SK-MEL-5 (cell line): ENCODE data around the gene TEKT5. TPM values are rescaled to one million over a fixed set of nuclear protein-coding genes. Genes with fewer than 3 reads are reported as not detected.
"Not testable (repeated sequence)": the region's sequence is repeated elsewhere in the genome, so short reads cannot be mapped to it uniquely, and the experiment has no call there.

Experiments
- DNase-seq: peaks from one replicate; pipeline ENCODE4 v3.0.0-alpha.2; 2016; ENCODE audit warnings: low read depth, low spot score
- in situ Hi-C: cut with HindIII; loops from 2 replicates; pipeline ENCODE4 v1.10.0; 2016; ENCODE audit warnings: low sequenced_read_pairs, high pct_unique_total_duplicates, low pct_unique_long_range_greater_than_20kb
- polyA plus RNA-seq, 2 experiments: library from polyadenylated mRNA; depleted of rRNA; stranded (reverse); fragments of >200 nt; gene quantifications; 2 replicates each; pipeline ENCODE4 v1.2.3, GENCODE V29; 2015
- total RNA-seq: library from RNA; depleted of rRNA; stranded (reverse); fragments of >200 nt; shearing (Covaris generic); gene quantifications from 2 replicates; pipeline ENCODE4 v1.2.3, GENCODE V29; 2014; rRNA removed

TEKT5 gene
- 1.4 TPM in 1 of 2 replicates, not detected in the other for total RNA-seq
- polyA plus RNA-seq (2015; cell fraction: cytosol; rRNA removed): not detected in 2 replicates
- not detected in 2 replicates for polyA plus RNA-seq (2015; cell fraction: nucleus; rRNA removed)

GRCh38 chr16:10694830-10695229 is at the start of gene TEKT5:
Gene TEKT5, minus strand, starts transcription at chr16:10694930. Its CDS starts 57 bp downstream, at chr16:10694873.
- no peak for DNase-seq
- in situ Hi-C loops: no loop called here

GRCh38 chr16:10743610-10744369 is 49.1 kb upstream of the TEKT5 start, which contains the start of gene NUBP1:
Gene NUBP1, plus strand, starts transcription at chr16:10743842. Its CDS starts 22 bp downstream, at chr16:10743864.
- in situ Hi-C loops: loop anchor here (10.0 to 25.0 kb wide), 2 partner anchors 156 to 201 kb away; partner anchors contain the start of genes CLEC16A, DEXI and EMP2
- peak; percentile 97 for DNase-seq

DNA sequence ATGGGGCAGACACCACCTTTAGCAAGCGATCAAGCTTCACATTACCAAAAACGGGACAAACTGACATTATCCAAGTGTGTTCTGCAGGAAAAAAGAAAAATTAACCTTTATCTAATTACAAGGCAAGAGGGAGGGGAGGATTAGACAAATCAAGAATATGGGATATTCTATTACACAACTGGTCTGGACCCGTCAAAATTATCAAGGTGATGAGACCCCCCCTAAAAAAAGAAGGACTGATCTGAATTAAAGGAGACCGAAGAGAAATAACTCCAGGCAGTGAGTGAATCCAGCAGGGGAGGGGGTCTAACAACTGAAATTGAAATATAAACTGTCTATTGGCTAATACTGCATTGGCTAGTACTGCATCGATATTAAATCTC is 48.5 kb upstream of the TEKT5 start:
- in situ Hi-C loops: loop anchor here (10.0 to 25.0 kb wide), 2 partner anchors 156 to 202 kb away; partner anchors contain the start of genes CLEC16A, DEXI and EMP2
- no peak for DNase-seq

- no peak for DNase-seq
- in situ Hi-C loops: loop anchor here (10.0 to 25.0 kb wide), 2 partner anchors 155 to 203 kb away; partner anchors contain the start of genes CLEC16A, DEXI and EMP2
These were observed 47.1 kb upstream of the TEKT5 start for GRCh38 chr16:10741844-10742243.

- not testable (repeated sequence) for DNase-seq
- in situ Hi-C loops: loop anchor here (10.0 to 25.0 kb wide), 2 partner anchors 154 to 204 kb away; partner anchors contain the start of genes CLEC16A, DEXI and EMP2
These were observed 46.5 kb upstream of the TEKT5 start for GRCh38 chr16:10741249-10741648.

DNA sequence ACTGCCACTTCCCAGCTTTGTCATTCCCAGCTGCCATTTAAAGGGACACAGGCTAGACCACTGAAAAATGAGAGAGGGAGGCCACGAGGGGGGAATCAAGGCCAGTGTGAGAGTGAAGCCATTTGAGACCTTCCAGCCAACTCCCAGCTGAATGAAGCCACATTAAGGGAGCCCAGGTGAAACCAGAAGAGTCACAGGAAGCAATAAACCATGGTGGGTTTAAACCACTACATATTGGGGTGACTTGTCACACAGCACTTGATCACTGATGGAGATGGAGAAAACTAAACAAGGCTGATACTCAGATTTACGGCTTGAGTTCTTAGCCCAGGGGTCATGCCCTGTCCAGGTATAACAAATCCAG is 46.1 kb upstream of the TEKT5 start:
- DNase-seq: no peak
- in situ Hi-C loops: loop anchor here (10.0 to 25.0 kb wide), 2 partner anchors 154 to 204 kb away; partner anchors contain the start of genes CLEC16A, DEXI and EMP2

DNA sequence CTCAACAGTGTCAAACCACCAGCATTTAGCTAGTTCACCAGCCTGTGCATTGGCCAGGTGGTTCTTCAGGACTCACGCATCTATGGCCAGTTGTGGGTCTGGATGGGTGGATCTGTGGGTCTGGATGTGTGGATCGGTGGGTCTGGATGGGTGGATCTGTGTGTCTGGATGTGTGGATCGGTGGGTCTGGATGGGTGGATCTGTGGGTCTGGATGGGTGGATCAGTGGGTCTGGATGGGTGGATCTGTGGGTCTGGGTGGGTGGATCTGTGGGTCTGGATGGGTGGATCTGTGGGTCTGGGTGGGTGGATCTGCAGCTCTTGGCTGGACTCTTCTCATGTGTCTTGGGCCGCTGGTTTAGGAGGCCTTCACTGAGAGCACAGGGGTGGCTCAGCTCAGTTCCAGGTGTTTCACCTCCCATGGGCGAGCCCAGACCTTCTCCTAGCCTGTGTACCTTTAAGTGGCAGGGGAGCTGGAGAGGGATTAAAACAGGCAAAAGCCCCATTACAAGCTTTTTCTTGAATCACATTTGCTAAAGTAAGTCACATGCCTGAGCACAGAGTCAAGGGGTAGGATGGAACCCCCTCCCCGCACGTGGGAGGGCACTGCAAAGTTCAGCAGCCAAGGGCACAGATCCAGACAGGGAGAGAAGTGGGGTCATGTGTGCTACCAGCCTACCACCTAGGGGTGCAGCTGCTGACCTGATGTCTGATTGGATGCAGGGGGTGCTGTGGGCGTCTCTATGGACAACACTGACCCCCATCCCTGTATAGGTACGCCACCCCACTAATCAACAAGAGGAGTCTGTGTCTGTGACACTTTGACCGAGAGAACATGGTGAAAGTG is 45.5 kb upstream of the TEKT5 start:
- no peak for DNase-seq
- in situ Hi-C loops: loop anchor here (10.0 to 25.0 kb wide), 2 partner anchors 153 to 205 kb away; partner anchors contain the start of genes CLEC16A, DEXI and EMP2

DNA sequence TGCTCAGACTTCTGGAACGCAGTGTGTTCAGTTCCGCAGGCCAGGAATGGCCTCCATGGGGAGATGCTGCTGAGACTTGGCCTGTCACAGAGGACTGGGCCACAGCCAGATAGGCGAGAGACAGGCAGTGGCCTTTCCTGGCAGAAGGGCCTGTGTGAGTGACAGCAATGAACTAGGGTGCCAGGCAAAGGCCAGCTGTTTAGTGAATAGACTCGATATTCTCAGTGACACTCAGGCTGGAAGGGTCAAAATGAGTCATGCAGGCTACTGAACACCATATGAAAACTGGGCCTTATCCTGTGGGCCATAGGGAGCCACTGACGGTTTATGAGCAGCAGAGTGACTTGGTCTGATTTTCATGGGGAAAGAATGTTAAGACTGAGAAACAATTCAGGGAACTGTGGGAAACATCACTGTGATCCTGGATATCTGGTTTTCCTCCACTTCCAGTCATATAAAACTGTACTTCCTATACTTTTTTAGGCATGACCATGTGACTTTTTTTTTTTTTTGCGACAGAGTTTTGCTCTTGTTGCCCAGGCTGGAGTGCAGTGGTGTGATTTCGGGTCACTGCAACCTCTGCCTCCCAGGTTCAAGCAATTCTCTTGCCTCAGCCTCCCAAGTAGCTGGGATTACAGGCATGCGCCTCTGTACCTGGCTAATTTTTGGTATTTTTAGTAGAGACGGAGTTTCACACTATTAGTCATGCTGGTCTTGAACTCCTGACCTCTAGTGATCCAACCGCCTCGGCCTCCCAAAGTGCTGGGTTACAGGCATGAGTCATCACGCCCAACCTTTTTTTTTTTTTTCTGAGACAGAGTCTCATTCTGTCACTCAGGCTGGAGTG is 43.7 kb upstream of the TEKT5 start:
- in situ Hi-C loops: loop anchor here (25.0 kb wide), 1 partner anchor 151 kb away; the partner anchor contains the start of gene EMP2

DNA sequence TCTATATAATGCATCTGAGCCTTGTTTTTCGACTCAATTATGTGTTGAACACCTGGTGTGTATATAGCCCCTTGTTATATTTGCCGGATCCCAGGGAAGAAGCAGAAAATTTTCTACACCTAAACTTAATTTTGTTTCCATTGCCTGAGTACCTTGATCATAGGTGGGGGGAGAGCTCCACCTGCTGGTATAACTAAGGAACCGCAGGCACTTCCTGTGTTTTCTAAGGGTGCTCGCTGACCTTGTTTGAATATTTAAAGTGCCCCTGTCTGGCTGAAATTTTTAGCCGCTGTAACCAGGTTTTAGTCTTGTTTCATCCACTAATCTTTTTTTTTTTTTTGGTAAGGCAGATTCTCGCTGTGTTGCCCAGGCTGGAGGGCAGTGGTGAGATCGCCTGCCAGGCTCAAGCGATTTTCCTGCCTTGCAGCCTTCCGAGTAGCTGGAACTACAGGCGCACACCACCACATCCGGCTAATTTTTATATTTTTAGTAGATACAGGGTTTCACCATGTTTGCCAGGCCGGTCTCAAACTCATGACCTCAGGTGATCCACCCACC is 42.4 kb upstream of the TEKT5 start:
- in situ Hi-C loops: loop anchor here (25.0 kb wide), 1 partner anchor 150 kb away; the partner anchor contains the start of gene EMP2
- DNase-seq: peak; percentile 79

More for the DNA sequence above, 43.7 kb upstream of the TEKT5 start:
- DNase-seq: peak; percentile 34

DNA sequence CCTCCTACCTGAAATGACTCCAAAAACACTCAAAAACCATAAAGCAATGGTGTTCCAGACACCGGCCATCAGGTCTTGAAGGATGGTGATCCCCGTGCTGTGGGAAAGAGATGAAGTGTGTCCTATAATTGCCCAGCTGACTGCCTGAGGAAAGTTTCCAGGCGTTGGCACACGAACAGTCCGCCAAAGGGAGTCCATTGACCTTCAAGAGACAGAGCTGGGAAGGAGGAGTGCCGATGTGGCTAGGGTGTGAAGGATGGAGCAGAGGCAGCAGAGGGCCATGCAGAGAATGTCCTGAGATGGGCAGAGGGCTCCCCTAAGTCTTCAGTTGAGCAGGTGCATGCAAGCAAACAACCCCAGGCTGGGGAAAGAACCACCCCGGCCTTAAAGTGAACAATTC is 37.1 kb upstream of the TEKT5 start:
- in situ Hi-C loops: loop anchor here (25.0 kb wide), 1 partner anchor 144 kb away; the partner anchor contains the start of gene EMP2
- DNase-seq: no peak

DNA sequence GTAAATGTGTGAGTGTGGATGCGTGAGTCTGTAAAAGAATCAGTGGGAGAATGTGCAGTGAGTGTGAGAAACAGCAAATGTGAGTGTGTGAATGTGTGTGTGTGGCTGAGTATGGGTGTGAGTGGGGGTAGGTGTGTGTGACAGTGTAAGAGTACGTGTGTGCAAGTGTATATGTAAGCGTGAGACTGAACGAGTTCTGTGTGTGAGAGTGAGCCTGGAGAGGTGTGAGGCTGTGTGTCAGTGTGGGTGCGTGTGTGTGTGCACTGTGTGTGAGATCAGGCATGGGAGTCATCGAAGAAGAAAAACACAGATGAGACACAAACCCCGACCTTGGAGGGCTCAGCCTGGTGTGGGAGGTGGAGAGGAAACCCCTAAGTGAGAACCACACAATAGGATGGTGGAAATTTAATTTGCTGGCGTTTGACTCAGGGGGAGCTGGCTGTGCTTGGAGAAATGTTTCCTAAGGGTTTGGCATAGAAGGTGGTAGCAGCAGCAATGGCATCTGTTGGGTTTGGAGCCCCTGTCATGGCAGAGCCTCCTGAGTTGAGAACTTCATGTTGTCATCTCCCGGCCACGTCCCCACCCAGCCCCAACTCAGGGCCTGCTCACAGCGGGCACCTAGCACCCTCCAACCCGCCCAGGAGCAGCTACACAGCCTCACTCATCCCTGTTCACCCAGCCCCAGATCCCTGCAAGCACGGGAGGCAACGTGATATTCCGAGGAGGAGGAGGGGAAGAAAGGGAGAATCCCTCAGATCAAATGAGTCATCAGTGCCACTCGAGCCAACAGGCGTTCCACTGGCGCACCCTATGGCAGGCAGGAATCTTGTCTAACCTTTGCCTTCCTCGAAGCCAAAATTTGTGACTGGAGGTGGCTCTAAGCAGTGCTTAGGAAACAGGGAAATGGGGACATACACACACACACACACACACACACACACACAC is 34.6 kb upstream of the TEKT5 start:
- peak; percentile 56 for DNase-seq
- in situ Hi-C loops: loop anchor here (25.0 kb wide), 1 partner anchor 142 kb away; the partner anchor contains the start of gene EMP2

DNA sequence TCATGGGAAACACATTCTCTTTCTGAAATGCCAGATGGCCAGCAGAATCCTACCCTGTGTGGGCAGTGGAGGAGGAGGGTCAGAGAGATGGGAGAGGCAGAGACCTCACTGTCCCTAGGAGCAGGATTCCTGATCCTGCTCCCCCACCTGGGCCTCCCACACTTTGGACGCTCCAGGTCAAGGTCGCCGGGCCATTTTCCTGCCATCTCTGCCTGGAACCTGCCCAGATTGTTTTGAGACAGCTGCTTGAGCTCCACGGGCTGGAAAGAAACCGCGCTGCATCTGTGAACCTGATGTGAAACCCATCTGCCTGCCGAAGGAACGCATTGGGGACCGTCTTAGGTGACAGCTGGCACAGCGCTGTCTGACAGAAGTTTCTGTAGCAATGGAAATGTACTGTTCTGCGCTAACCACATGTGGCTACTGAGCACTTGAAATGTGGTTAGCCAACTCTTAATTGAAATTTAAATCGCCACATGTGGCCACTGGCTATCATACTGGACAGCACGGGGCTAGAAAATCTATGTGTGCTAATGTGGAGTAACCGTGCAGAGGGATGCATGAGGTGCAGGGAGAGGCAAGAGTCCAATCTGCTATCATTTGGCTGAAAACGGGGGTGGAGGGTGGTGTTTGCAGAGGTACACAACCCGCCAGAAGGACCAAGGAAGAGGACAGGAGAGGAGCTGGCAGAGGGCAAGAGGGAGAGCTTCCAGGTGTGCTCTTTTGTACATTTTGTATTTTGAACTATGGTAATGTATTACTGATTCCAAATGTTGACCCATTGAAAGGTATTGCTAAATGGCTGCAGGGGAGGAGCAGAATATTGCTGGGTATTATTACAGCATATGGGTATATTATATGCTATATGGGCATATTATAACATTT is 33.5 kb upstream of the TEKT5 start:
- in situ Hi-C loops: loop anchor here (25.0 kb wide), 1 partner anchor 141 kb away; the partner anchor contains the start of gene EMP2

DNA sequence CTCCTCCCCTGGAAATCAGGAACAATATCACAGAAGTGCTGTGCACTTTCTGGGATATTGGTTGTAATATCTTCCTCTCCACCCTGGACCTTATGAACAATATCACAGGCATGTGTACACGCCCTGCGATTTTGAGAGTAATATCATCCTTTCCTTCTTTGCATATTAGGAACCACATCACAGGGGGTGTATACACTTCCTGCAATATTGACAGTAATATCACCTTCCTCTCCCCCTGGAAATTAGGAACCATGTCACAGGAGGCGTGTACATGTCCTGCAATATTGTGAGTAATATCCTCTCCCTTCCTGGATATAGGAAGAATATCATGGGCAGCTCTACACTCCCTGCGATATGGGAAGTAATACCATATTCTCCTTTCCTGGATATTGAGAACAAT is 14.2 kb upstream of the TEKT5 start:
- no peak for DNase-seq
- in situ Hi-C loops: no loop called here

More for the DNA sequence above, 33.5 kb upstream of the TEKT5 start:
- no peak for DNase-seq

DNA sequence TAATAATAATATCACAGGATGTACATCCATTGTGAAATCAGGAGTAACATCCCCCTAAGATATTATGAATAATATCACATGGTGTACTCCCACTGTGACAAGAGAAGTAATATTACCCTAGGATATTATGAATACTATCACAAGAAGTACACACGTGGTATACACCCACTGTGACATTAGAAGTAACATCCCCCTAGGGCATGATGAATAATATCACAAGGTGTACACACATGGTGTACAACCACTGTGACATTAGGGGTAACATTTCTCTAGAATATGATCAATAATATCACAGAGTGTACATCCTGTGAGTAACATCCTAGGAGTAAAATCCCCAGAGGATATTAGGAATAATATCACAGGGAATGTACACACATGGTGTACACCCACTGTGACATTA is 5.0 kb upstream of the TEKT5 start:
- DNase-seq: no peak
- in situ Hi-C loops: no loop called here
